Measurements from ENCODE around the gene CDHR2.

- TF ChIP-seq TAF1 (IDR thresholded peaks at IDR 0.05; ENCODE audit: low read depth, low read length) (no peak), POLR2AphosphoS5 (IDR thresholded peaks at IDR 0.05; ENCODE audit: low read depth, low read length) (no peak)
These were observed 8.2 kb upstream of the CDHR2 start for GRCh38 chr5:176540956-176541337.

All from GM12891 (cell line).